Liver (tissue), 3 donors: ENCODE measurements around the gene COL17A1.

ENCODE experiments used
- JUND ChIP-seq, 2 donors: IDR thresholded peaks; 2 replicates each; pipeline ENCODE4 v1.6.1; 2016; ENCODE audit warnings: antibody characterized with exemption in 2 of 2
- TF ChIP-seq, protein P1 (sequence below): fragments of 150-350 bp; IDR thresholded peaks from 2 replicates; pipeline ENCODE4 v1.5.1; 2017; ENCODE audit warnings: improper control_type of control experiment, low read depth, low read length; ENCODE audit not compliant: missing input control
- donor health status: healthy.
- donor health status: healthy.

DNA sequence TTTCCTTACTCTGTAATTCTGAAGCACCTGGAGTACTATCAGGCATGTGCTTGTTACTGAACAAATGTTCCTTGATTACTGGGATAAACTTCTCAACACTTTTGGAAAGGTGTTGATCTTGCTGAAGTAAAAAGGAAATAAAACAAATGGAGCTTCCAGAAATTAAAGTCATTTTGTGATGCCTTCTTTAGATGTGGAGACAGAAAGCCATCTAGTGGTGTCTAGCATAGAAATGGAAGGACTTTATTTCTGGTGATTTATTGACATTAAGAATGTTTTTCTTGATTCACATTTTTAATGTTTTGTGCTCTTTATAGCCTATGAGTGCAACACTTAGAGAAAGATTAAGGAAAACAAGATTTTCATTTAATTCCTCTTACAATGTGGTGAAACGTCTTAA is 37.7 kb upstream of the COL17A1 start:
- TF ChIP-seq, protein P1, sequence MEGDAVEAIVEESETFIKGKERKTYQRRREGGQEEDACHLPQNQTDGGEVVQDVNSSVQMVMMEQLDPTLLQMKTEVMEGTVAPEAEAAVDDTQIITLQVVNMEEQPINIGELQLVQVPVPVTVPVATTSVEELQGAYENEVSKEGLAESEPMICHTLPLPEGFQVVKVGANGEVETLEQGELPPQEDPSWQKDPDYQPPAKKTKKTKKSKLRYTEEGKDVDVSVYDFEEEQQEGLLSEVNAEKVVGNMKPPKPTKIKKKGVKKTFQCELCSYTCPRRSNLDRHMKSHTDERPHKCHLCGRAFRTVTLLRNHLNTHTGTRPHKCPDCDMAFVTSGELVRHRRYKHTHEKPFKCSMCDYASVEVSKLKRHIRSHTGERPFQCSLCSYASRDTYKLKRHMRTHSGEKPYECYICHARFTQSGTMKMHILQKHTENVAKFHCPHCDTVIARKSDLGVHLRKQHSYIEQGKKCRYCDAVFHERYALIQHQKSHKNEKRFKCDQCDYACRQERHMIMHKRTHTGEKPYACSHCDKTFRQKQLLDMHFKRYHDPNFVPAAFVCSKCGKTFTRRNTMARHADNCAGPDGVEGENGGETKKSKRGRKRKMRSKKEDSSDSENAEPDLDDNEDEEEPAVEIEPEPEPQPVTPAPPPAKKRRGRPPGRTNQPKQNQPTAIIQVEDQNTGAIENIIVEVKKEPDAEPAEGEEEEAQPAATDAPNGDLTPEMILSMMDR, result peak; percentile 35
- TF ChIP-seq JUND (IDR thresholded peaks at IDR 0.05), result no peak
